GM12878 (cell line): ENCODE results near the gene MPDZ. TPM values are rescaled to one million over a fixed set of nuclear protein-coding genes. Genes with fewer than 3 reads are reported as not detected.

Experiments
- ATAC-seq: fragments of 200-7000 bp; cut with Tn5 transposase; 3 replicates; pipeline ENCODE4 v1.9.1; 2020; ENCODE audit warnings: mild to moderate bottlenecking, moderate library complexity
- BruUV-seq: library from RNA; stranded (reverse); fragments of 400-500 nt; replicated peaks from 2 replicates; lab custom pipeline; 2021; lab: Mats Ljungman, UMichigan
- CTCF ChIA-PET: fragments of 300-600 bp; sonication (Branson Sonifier 250); formaldehyde crosslinking; extraction: SDS; loops from one replicate; lab custom pipeline; 2021; ENCODE audit warnings: inconsistent platforms; lab: Yijun Ruan, JAX
- POLR2A ChIA-PET: fragments of 350-600 bp; formaldehyde crosslinking; extraction: SDS; loops from one replicate; lab custom pipeline; 2021; ENCODE audit warnings: inconsistent platforms; lab: Charles Lee
- RAD21 ChIA-PET: fragments of 300-600 bp; sonication (Branson Sonifier 250); formaldehyde crosslinking; loops from one replicate; lab custom pipeline; 2023; ENCODE audit warnings: antibody characterized with exemption; ENCODE audit not compliant: unreplicated experiment; lab: Charles Lee
- SMC1A ChIA-PET: fragments of 300-600 bp; sonication (Branson Sonifier 250); formaldehyde crosslinking; loops from one replicate; lab custom pipeline; 2023; ENCODE audit not compliant: unreplicated experiment, uncharacterized antibody; lab: Charles Lee
- DNase-seq: peaks from one replicate; pipeline ENCODE4 v3.0.0-alpha.2; 2011; ENCODE audit warnings: low read depth, low spot score
- FAIRE-seq: peaks from 3 replicates; lab custom pipeline; 2011; peaks lifted over from hg19 to GRCh38; lab: Jason Lieb, UNC
- H2AFZ ChIP-seq: 2 replicates; pipeline ENCODE4 v1.6.0; 2011; ENCODE audit warnings: low read depth, low read length, control low read depth; ENCODE audit not compliant: control insufficient read depth
- H3K27ac ChIP-seq: 2 replicates; pipeline ENCODE4 v1.5.1; 2011; ENCODE audit warnings: control low read depth; ENCODE audit not compliant: control insufficient read depth, insufficient read depth
- H3K27me3 ChIP-seq, 2 experiments: replicated peaks in 1 of 2; 2 replicates each; pipeline versions ENCODE4 v1.6.0 to v1.6.1; 2011; ENCODE audit warnings: low read length in 1 of 2; ENCODE audit not compliant: control insufficient read depth in 2 of 2, insufficient read depth in 2 of 2
- H3K36me3 ChIP-seq, 2 experiments: 2 replicates each; pipeline ENCODE4 v1.5.1; 2011; ENCODE audit warnings: low read length in 1 of 2; ENCODE audit not compliant: control insufficient read depth in 2 of 2, insufficient read depth in 2 of 2
- H3K4me1 ChIP-seq: 2 replicates; pipeline ENCODE4 v1.6.1; 2011; ENCODE audit warnings: mild to moderate bottlenecking, low read length, moderate library complexity, mixed read lengths; ENCODE audit not compliant: control insufficient read depth, insufficient read depth
- H3K4me2 ChIP-seq: 2 replicates; pipeline ENCODE4 v1.6.0; 2011; ENCODE audit warnings: control low read depth; ENCODE audit not compliant: control insufficient read depth, insufficient read depth
- H3K4me3 ChIP-seq: fragments of 200-600 bp; sonication (generic); 2 replicates; pipeline ENCODE4 v1.5.1; 2016
- H3K79me2 ChIP-seq: 2 replicates; pipeline ENCODE4 v1.6.0; 2011; ENCODE audit warnings: low read length; ENCODE audit not compliant: control insufficient read depth, insufficient read depth
- H3K9ac ChIP-seq: 2 replicates; pipeline ENCODE4 v1.8.0; 2011; ENCODE audit warnings: low read length, control low read depth, mixed read lengths; ENCODE audit not compliant: control insufficient read depth, insufficient read depth
- H3K9me3 ChIP-seq: replicated peaks from 3 replicates; pipeline ENCODE4 v1.5.1; 2011; ENCODE audit warnings: mild to moderate bottlenecking, low read length; ENCODE audit not compliant: control insufficient read depth, insufficient read depth
- H4K20me1 ChIP-seq: 2 replicates; pipeline ENCODE4 v1.6.0; 2011; ENCODE audit not compliant: control insufficient read depth, insufficient read depth
- BHLHE40 ChIP-seq, 2 experiments: fragments of 450-650 bp in 1 of 2; IDR thresholded peaks; 2 replicates each; pipeline ENCODE4 v1.6.1; 2011 to 2017; ENCODE audit warnings: low read depth in 2 of 2, borderline replicate concordance in 1 of 2, improper control_type of control experiment in 1 of 2, low read length in 1 of 2, mild to moderate bottlenecking in 1 of 2
- CHD2 ChIP-seq: IDR thresholded peaks from 2 replicates; pipeline ENCODE4 v1.6.1; 2011; ENCODE audit warnings: low read depth, low read length, improper control_type of control experiment, borderline replicate concordance
- GATAD2B ChIP-seq: fragments of 450-650 bp; conservative IDR thresholded peaks from 2 replicates; pipeline ENCODE4 v1.6.1; 2017; ENCODE audit warnings: low read depth, mild to moderate bottlenecking, moderate library complexity
- HCFC1 ChIP-seq: fragments of 150-350 bp; IDR thresholded peaks from 2 replicates; pipeline ENCODE4 v1.6.1; 2014; ENCODE audit warnings: low read length
- HDAC6 ChIP-seq: fragments of 200-600 bp; sonication (generic); IDR thresholded peaks from one replicate; pipeline ENCODE4 v1.8.0; 2017; ENCODE audit warnings: antibody characterized with exemption; ENCODE audit not compliant: unreplicated experiment
- KLF5 ChIP-seq: fragments of 450-650 bp; IDR thresholded peaks from 2 replicates; pipeline ENCODE4 v1.6.1; 2014; ENCODE audit warnings: mild to moderate bottlenecking; ENCODE audit not compliant: partially characterized antibody
- MXI1 ChIP-seq: fragments of 150-350 bp; IDR thresholded peaks from 2 replicates; pipeline ENCODE4 v1.6.1; 2011; ENCODE audit warnings: low read depth, mild to moderate bottlenecking, inconsistent platforms, low read length, improper control_type of control experiment
- POU2F2 ChIP-seq: IDR thresholded peaks from 3 replicates; pipeline ENCODE4 v1.6.1; 2011; ENCODE audit warnings: low read depth, mild to moderate bottlenecking, low read length, borderline replicate concordance
- PRDM15 ChIP-seq: fragments of 450-650 bp; formaldehyde crosslinking; IDR thresholded peaks from 2 replicates; pipeline ENCODE4 v1.4.0; 2020; ENCODE audit warnings: mild to moderate bottlenecking, moderate library complexity
- RBBP5 ChIP-seq: fragments of 200-600 bp; sonication (generic); conservative IDR thresholded peaks from 2 replicates; pipeline ENCODE4 v1.6.1; 2016
- USF2 ChIP-seq: IDR thresholded peaks from 2 replicates; pipeline ENCODE4 v1.6.1; 2011; ENCODE audit warnings: low read depth, low read length, improper control_type of control experiment, borderline replicate concordance
- WGBS: methylation state at CpG from one replicate; pipeline ENCODE4 v1.1.6; 2016; ENCODE audit warnings: low lambda C conversion rate; ENCODE audit not compliant: insufficient replicate concordance, insufficient coverage; ENCODE audit errors: missing lambda C conversion rate; 5-methylcytosine and 5-hydroxymethylcytosine counted together
- in situ Hi-C: fragments of 300-500 bp; cut with MboI; formaldehyde crosslinking; loops from 9 replicates; pipeline ENCODE4 v1.14.3; 2018; ENCODE audit warnings: mixed read lengths
- intact Hi-C: fragments of 100-400 bp; cut with micrococcal nuclease; formaldehyde crosslinking; loops from one replicate; pipeline ENCODE4 v1.14.2; 2022; ENCODE audit not compliant: unreplicated experiment
- polyA plus RNA-seq, 11 experiments: library from polyadenylated mRNA; depleted of rRNA in 4 of 11; unstranded in 6 of 11; stranded (reverse) in 5 of 11; fragments of >200 nt; fragmentation: Nextera tagmentation in 4 of 11; fragmentation: Illumina TruSeq in 1 of 11; extraction: Ambion mirVana in 4 of 11; extraction: Trizol in 1 of 11; gene quantifications; 1 replicate in 1 of 11; 2 replicates in 10 of 11; pipeline versions ENCODE4 v1.2.1 to v1.2.3, GENCODE V29; 2011 to 2016; ENCODE audit warnings: inconsistent platforms in 2 of 11, missing spikeins in 2 of 11, low read depth in 1 of 11
- total RNA-seq, 4 experiments: library from RNA; depleted of rRNA in 3 of 4; stranded (reverse); fragments of >200 nt in 3 of 4; fragmentation: Illumina TruSeq in 1 of 4; extraction: Trizol in 1 of 4; gene quantifications; 2 replicates each; pipeline versions ENCODE4 v1.2.1 to v1.2.3, GENCODE V29; 2013 to 2021
- TF ChIP-seq, protein P1 (sequence below): IDR thresholded peaks from 2 replicates; pipeline ENCODE4 v1.6.1; 2011; ENCODE audit warnings: low read depth, mild to moderate bottlenecking, low read length, moderate library complexity, borderline replicate concordance; ENCODE audit errors: extremely low read depth

MPDZ gene
- total and polyA plus RNA-seq, 10 of the 15 experiments (the other 5 are each of a cell fraction or from before 2014, with no cell fraction given): 0.36 TPM; not detected in 9

- H3K9ac ChIP-seq: no peak overlapping the region
- no peaks in the 10 kb centered on the region for H3K79me2 ChIP-seq
- intact Hi-C loops: no loop called here
- ATAC-seq (no peak), FAIRE-seq (no peak), DNase-seq (no peak)
- WGBS: 14% methylated on average over 2 of the region's 2 CpGs
- H3K9me3 ChIP-seq: no peaks in the 10 kb centered on the region
- no peaks in the 10 kb centered on the region for H4K20me1 ChIP-seq
- CTCF ChIA-PET: interaction anchor here (0.6 kb wide), 1 partner anchor 374 kb away, joined by 3 read pairs; no protein-coding TSS in a partner anchor
- POLR2A ChIA-PET: no interaction called here
- no peak overlapping the region for H3K27ac ChIP-seq
- in situ Hi-C loops: no loop called here
- no peak overlapping the region for H2AFZ ChIP-seq
- no peak overlapping the region for H3K4me2 ChIP-seq
- TF ChIP-seq HDAC6 (no peak), GATAD2B (no peak), USF2 (no peak)
- TF ChIP-seq, all 136 proteins: peak for 0
- SMC1A ChIA-PET: no interaction called here
- no TSS peak for BruUV-seq
- Histone ChIP-seq H3K4me3 (no peak overlapping the region), H3K36me3 (no peaks in the 10 kb centered on the region), H3K27me3 (no peaks in the 10 kb centered on the region), H3K4me1 (no peaks in the 10 kb centered on the region)
- RAD21 ChIA-PET: no interaction called here
Observed at GRCh38 chr9:13292782-13293181, 13.3 kb upstream of the MPDZ start.

DNA sequence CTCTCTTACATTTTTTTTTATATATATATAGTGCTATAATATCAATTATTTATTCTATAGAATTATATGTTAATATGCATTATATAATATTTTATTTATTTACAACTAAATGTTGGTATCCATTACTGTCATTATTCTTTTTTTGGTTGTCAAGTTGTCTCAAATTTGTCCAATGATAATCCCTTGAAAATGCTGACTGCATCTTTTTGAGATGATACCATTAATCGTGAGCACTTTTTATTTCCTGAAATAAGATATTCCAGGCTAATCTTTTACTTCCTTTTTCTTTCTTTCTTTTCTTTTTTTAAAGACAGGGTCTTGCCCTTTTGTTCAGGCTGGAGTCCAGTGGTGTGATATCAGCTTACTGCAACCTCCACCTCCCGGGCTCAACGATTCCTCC lies 12.7 kb upstream of the MPDZ start:
- no TSS peak for BruUV-seq
- ATAC-seq (no peak), DNase-seq (no peak), FAIRE-seq (no peak)
- intact Hi-C loops (no loop called here), in situ Hi-C loops (no loop called here)
- no peaks in the 10 kb centered on the region for H4K20me1 ChIP-seq
- no peak overlapping the region for H3K4me3 ChIP-seq
- WGBS: 7% methylated on average over 3 of the region's 3 CpGs
- ChIA-PET POLR2A (no interaction called here), RAD21 (no interaction called here), SMC1A (no interaction called here), CTCF (interaction anchor here (0.6 kb wide), 1 partner anchor 373 kb away, joined by 3 read pairs; no protein-coding TSS in a partner anchor)
- no peak overlapping the region for H3K4me2 ChIP-seq
- no peak overlapping the region for H3K27ac ChIP-seq
- H3K9me3 ChIP-seq: no peaks in the 10 kb centered on the region
- H3K27me3 ChIP-seq: no peaks in the 10 kb centered on the region
- no peaks in the 10 kb centered on the region for H3K79me2 ChIP-seq
- no peaks in the 10 kb centered on the region for H3K4me1 ChIP-seq
- H3K9ac ChIP-seq: no peak overlapping the region
- H3K36me3 ChIP-seq: no peaks in the 10 kb centered on the region
- no peak overlapping the region for H2AFZ ChIP-seq
- no peak for TF ChIP-seq BHLHE40 (IDR thresholded peaks at IDR 0.05; ENCODE audit: borderline replicate concordance in 1 of 2, low read depth in 2 of 2, low read length in 1 of 2)
- TF ChIP-seq KLF5: no peak
- no peak for TF ChIP-seq MXI1
- TF ChIP-seq POU2F2: no peak
- TF ChIP-seq PRDM15 (CRISPR knock-in tag): no peak
- TF ChIP-seq CHD2: no peak
- TF ChIP-seq HDAC6: no peak
- TF ChIP-seq, protein P1, sequence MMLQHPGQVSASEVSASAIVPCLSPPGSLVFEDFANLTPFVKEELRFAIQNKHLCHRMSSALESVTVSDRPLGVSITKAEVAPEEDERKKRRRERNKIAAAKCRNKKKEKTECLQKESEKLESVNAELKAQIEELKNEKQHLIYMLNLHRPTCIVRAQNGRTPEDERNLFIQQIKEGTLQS: no peak
- TF ChIP-seq RBBP5: no peak
- TF ChIP-seq HCFC1: no peak
